Astrocyte of the cerebellum (primary cell): ENCODE measurements around the gene SOX9.

ENCODE experiments used
- DNase-seq: peaks from one replicate; pipeline ENCODE4 v3.0.0-alpha.2; 2011; ENCODE audit warnings: low read depth
- H3K4me3 ChIP-seq: 2 replicates; pipeline ENCODE4 v1.5.1; 2011; ENCODE audit warnings: mild to moderate bottlenecking, low read depth, low read length, moderate library complexity
- CTCF ChIP-seq: IDR thresholded peaks from 2 replicates; pipeline ENCODE4 v1.5.1; 2012; ENCODE audit warnings: low read length, low read depth, moderate library complexity, mild to moderate bottlenecking; ENCODE audit errors: missing control alignments
- in situ Hi-C: cut with HindIII; loops from 2 replicates; pipeline ENCODE4 v1.10.0; 2017; ENCODE audit warnings: low sequenced_read_pairs

The SOX9 gene

GRCh38 chr17:72151565-72152386, 31.0 kb downstream of the SOX9 start:
- DNase-seq: no peak
- in situ Hi-C loops: no loop called here
- no peak overlapping the region for H3K4me3 ChIP-seq
- no peak for TF ChIP-seq CTCF

DNA sequence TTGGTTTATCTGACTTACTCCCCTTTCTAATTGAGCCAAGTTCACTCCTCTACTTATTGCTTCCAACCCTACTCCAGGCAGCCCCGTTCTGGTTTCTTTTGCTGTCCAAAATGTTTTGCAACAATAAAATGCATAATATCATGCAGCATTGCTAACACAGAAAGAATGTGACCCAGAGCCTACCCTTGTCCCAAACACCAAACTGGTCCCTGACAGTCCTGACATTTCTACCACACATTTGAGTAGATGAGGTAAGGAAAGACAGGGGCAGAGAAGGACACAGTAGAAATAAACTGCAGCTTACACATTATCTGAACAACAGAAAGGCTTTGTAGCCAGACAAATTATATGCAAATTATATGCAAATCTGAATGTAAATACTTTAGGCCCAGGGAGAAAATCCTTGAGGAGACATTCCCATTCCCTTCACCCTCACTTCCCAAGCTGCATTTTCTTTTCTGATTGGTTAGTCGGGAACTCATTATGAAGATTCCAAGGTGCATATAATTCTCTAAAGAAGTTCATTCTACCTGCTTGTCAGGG, 31.6 kb downstream of the SOX9 start:
- in situ Hi-C loops: no loop called here
- no peak overlapping the region for H3K4me3 ChIP-seq
- TF ChIP-seq CTCF: no peak
- no peak for DNase-seq

GRCh38 chr17:72158895-72159885, 38.4 kb downstream of the SOX9 start:
- no peak for DNase-seq
- no peak for TF ChIP-seq CTCF
- in situ Hi-C loops: no loop called here
- no peak overlapping the region for H3K4me3 ChIP-seq

DNA sequence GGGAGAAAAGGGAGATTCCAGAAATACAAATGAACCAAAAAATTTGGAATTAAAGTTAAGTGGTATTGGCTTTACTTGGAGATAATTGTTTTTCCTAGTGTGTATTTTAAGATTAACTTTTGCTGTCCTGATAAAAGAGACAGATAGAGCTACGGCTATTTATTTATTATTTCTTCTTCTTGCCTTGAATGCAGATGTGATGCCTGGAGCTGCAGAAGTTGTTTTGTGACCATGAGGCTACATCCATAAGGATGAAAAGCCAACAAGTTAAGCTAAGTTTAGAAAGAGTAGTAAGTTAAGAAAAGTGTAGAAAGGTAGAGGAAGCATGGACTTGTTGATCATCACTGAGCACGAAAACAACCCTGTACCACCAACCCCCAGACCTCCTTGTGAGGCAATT, 41.7 kb downstream of the SOX9 start:
- no peak for TF ChIP-seq CTCF
- no peak for DNase-seq
- in situ Hi-C loops: no loop called here
- H3K4me3 ChIP-seq: no peak overlapping the region

DNA sequence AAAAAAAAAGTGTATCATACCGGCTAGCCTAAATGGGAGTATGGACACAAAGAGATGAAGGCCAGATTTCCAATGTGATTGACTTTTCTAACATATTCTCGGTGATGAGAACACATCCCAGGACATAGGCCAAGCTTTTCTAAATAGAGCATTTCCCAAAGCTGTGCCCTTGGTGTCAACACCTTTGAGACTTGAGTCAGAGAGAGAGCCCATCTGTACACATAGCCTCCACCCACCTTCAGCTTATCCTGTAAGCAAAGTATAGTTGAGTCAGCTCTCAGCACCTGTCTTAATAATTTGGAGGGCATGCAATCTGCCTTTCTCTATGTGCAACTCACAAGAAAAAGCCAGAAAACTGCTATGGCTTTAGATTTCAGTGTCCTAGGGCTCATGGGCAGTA, 42.7 kb downstream of the SOX9 start:
- H3K4me3 ChIP-seq: no peak overlapping the region
- DNase-seq: no peak
- no peak for TF ChIP-seq CTCF
- in situ Hi-C loops: no loop called here

DNA sequence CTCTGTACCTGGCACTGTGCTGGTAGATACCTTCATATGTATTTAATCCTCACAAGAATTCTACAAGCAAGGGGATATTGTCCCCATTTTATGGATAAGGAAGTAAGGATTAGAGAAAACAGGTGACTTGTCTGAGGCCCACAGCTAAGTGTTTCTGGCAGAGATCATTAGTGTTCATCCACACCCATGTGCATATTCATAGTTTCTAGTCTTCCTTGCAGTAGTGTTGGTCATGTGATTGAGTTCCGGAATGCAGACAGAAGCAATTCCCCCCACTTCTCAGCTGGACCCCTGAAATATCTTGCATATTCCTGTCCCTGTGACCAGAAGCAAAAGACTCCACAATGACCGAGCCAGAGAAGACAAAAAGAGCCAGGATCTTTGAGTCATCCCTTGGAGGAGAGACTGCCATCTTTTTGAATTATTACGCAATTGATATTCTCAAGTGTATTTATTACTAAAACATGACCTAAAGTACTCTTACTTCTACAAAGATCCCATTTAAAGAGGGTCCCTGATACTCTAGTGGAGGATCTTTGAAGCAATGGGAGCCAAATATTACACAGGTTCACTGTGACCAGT, 43.4 kb downstream of the SOX9 start:
- DNase-seq: no peak
- no peak overlapping the region for H3K4me3 ChIP-seq
- TF ChIP-seq CTCF: no peak
- in situ Hi-C loops: no loop called here
